Heart left ventricle (tissue), 16 donors: ENCODE results near the gene PTPN7. TPM values are rescaled to one million over a fixed set of nuclear protein-coding genes. Genes with fewer than 3 reads are reported as not detected.
"Not testable (repeated sequence)": the region's sequence is repeated elsewhere in the genome, so short reads cannot be mapped to it uniquely, and the experiment has no call there.

Experiments
- ATAC-seq, 4 donors: fragments of 200-7000 bp; cut with Tn5 transposase; one replicate each; pipeline ENCODE4 v1.9.1; 2020 to 2022; ENCODE audit warnings: moderate library complexity in 4 of 4, mild to moderate bottlenecking in 3 of 4, moderate number of reproducible peaks in 1 of 4
- DNase-seq, 5 donors: peaks; one replicate each; pipeline ENCODE4 v3.0.0-alpha.2; 2020
- H3K27ac ChIP-seq, 12 donors: fragments of 200-600 bp; sonication (generic) in 4 of 12; one replicate each; pipeline versions ENCODE4 v1.5.0 to v1.8.0; 2016 to 2022; ENCODE audit warnings: mild to moderate bottlenecking in 2 of 12
- H3K27me3 ChIP-seq, 9 donors: fragments of 200-600 bp; sonication (generic) in 2 of 9; one replicate each; pipeline versions ENCODE4 v1.5.1 to v1.8.0; 2016 to 2022; ENCODE audit warnings: mild to moderate bottlenecking in 3 of 9
- H3K36me3 ChIP-seq, 9 donors: fragments of 200-600 bp; sonication (generic) in 2 of 9; one replicate each; pipeline versions ENCODE4 v1.5.0 to v1.8.0; 2018 to 2022; ENCODE audit warnings: mild to moderate bottlenecking in 2 of 9
- H3K4me1 ChIP-seq, 12 donors: fragments of 200-600 bp; sonication (generic) in 4 of 12; one replicate each; pipeline versions ENCODE4 v1.5.0 to v1.8.0; 2016 to 2022; ENCODE audit warnings: mild to moderate bottlenecking in 3 of 12
- H3K4me3 ChIP-seq, 12 donors: fragments of 200-600 bp; sonication (generic) in 4 of 12; one replicate each; pipeline versions ENCODE4 v1.5.0 to v1.8.0; 2017 to 2022; ENCODE audit warnings: mild to moderate bottlenecking in 9 of 12, moderate library complexity in 4 of 12
- H3K9me3 ChIP-seq, 12 donors: fragments of 200-600 bp; sonication (generic) in 4 of 12; one replicate each; pipeline versions ENCODE4 v1.5.0 to v1.8.0; 2016 to 2022; ENCODE audit warnings: mild to moderate bottlenecking in 1 of 12
- CTCF ChIP-seq, 12 donors: fragments of 200-600 bp; sonication (generic) in 4 of 12; IDR thresholded peaks; one replicate each; pipeline versions ENCODE4 v1.5.0 to v1.8.0; 2018 to 2022; ENCODE audit warnings: antibody characterized with exemption in 12 of 12, mild to moderate bottlenecking in 5 of 12
- POLR2A ChIP-seq, 2 donors: fragments of 450-650 bp; IDR thresholded peaks; one replicate each; pipeline ENCODE4 v1.6.1; 2017; ENCODE audit warnings: antibody characterized with exemption in 2 of 2, mild to moderate bottlenecking in 2 of 2, moderate library complexity in 2 of 2
- WGBS, 4 donors: extraction: QIAGEN DNeasy Blood & Tissue Kit in 2 of 4; methylation state at CpG; one replicate each; pipeline versions ENCODE4 v1.1.5 to v1.1.7; 2013 to 2018; 5-methylcytosine and 5-hydroxymethylcytosine counted together
- intact Hi-C, 10 donors: fragments of 100-400 bp; cut with DNase I; formaldehyde crosslinking; loops; one replicate each; pipeline versions ENCODE4 v1.11.1 to v1.14.2; 2022
- polyA plus RNA-seq, 2 donors: library from polyadenylated mRNA; stranded (reverse); fragments of 200-250 nt; gene quantifications; one replicate each; pipeline ENCODE4 v1.2.3, GENCODE V29; 2013
- total RNA-seq, 9 donors: library from RNA; depleted of rRNA in 2 of 9; stranded (reverse); fragments of >200 nt in 2 of 9; fragmentation: NEBNext Ultra II Directional in 3 of 9; extraction: Animal tissue kit (Norgen Biotek cat#: 25700) in 3 of 9; gene quantifications; one replicate each; pipeline versions ENCODE4 v1.1.0 to v1.2.4, GENCODE V29; 2016 to 2023
- donor health status: ischemic (EF 13 %, LVEDD 7.1; RV severe dilation, severe dysfunction).
- donor health status: healthy with polysubstance abuse.
- donor health status: DM: no; HTN: yes; CAD: no.
- donor health status: DM: no; HTN: no; CAD: no.
- donor health status: ischemic (EF 25% LVEDD 6.9; RV normal size, moderate dysfunction).
- donor health status: ischemic (EF 25% LVEDD 5.7; RV mildly dilated, moderate dysfunction).
- donor health status: healthy.
- donor health status: DM: yes; HTN: yes; CAD: no.
- donor health status: ischemic (EF 35%, LVEDD 5.7; RV mildly dilated, moderate dysfunction).
- donor health status: nonischemic (EF 11% LVEDD 7.7; RV severe dilation, severe dysfunction).
- donor health status: DM: yes; HTN: yes; CAD: no.
- donor health status: PGD.
- donor health status: ischemic (EF 29% LVEDD 5.4; RV normal size, mild dysfunction).
- donor health status: nonischemic (EF 23%, LVEDD 6.1; RV moderate dilation, normal function).

Gene PTPN7
- total and polyA plus RNA-seq, 11 donors = 0.19 to 10.3 (median 0.55) TPM; not detected in 1

DNA sequence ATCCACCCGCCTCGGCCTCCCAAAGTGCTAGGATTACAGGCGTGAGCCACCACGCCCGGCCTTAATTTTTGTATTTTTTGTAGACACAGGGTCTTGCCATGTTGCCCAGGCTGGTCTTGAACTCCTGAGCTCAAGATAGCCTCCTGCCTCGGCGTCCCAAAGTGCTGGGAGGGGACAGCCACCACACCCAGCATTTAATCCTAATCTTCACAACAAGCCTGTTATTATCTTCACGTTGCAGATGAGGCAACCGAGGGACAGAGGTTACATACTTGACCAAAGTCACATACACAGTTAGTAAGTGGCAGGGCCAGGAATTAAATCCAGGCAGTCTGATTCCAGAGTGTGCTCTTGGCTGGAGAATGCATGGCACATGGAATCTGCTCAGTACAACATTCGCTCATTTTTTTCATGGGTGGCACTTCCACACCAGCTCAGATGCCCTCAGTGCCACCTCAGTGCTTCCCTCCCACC lies 42.5 kb downstream of the PTPN7 start:
- H3K27me3 ChIP-seq = peaks cover 0 to 2% (median 0%) of the 10 kb centered on the region in 9 donors
- H3K4me3 ChIP-seq = no peak overlapping the region
- peak overlapping the region in 1 of 12 donors; percentile 11 for H3K27ac ChIP-seq
- ATAC-seq = peak in 3 of 4 donors; percentile 28 to 48 (median 45)
- intact Hi-C loops = loop anchor here in 9 of 10 donors (2.0 to 10.0 kb wide), 5 partner anchors 107 to 223 kb away; partner anchors contain the start of gene ELF3 (in 1 of the 9)
- no peaks in the 10 kb centered on the region for H3K36me3 ChIP-seq
- no peak for TF ChIP-seq CTCF (IDR thresholded peaks at IDR 0.05)
- no peak for TF ChIP-seq POLR2A (IDR thresholded peaks at IDR 0.05)
- WGBS, 4 donors = 65 to 77% (median 68%) methylated on average over 10 of the region's 10 CpGs
- DNase-seq = no peak
- H3K4me1 ChIP-seq = peaks cover 0 to 21% (median 12%) of the 10 kb centered on the region in 12 donors
- H3K9me3 ChIP-seq = no peaks in the 10 kb centered on the region

- intact Hi-C loops = loop anchor here in 3 of 10 donors (2.0 to 10.0 kb wide), 3 partner anchors 109 to 221 kb away; no protein-coding TSS in a partner anchor
- H3K9me3 ChIP-seq = no peaks in the 10 kb centered on the region
- DNase-seq (no peak), ATAC-seq (no peak)
- H3K4me3 ChIP-seq = no peak overlapping the region
- H3K27me3 ChIP-seq = no peaks in the 10 kb centered on the region
- peaks cover 0 to 22% (median 12%) of the 10 kb centered on the region in 12 donors for H3K4me1 ChIP-seq
- H3K36me3 ChIP-seq = no peaks in the 10 kb centered on the region
- no peak for TF ChIP-seq CTCF (IDR thresholded peaks at IDR 0.05)
- TF ChIP-seq POLR2A (IDR thresholded peaks at IDR 0.05) = no peak
- 92 to 97% (median 93%) methylated on average over 8 of the region's 8 CpGs for WGBS, 4 donors
- H3K27ac ChIP-seq = no peak overlapping the region
Measured at GRCh38 chr1:202116287-202116686, 44.1 kb downstream of the PTPN7 start.

DNA sequence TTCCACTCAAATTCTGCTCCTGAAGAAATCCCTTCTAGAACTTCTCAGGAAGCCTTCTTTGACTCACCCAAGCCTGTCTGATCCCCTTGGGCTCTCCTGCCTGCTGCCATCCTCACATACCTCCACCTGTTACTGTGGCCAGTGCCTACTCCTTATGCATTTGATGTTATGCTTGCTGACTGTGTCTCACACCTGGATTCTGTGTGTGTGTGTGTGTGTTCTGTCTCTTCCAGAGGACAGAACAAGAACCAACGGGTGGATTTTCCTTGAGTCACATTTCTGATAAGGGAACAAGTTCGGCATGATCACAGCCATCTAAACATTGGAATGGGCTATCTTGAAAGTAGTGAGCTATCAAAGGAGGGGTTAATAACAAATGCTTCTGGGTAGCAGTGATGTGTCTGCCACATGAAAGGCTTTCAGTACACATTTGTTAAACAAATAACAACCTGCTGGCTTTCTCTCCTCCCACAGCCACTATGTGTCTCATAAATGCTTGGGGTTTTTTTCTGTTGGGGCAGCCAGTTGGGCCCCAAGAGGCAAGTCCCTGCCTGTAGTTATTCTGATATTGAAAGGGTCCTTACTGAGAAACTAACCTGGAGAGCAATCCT lies 46.6 kb downstream of the PTPN7 start:
- Histone ChIP-seq H3K9me3 (no peaks in the 10 kb centered on the region), H3K4me3 (no peak overlapping the region), H3K27me3 (no peaks in the 10 kb centered on the region), H3K36me3 (no peaks in the 10 kb centered on the region), H3K27ac (peak overlapping the region; percentile 27 to 88 (median 71)), H3K4me1 (peaks cover 0 to 26% (median 17%) of the 10 kb centered on the region in 12 donors)
- no peak for DNase-seq
- ATAC-seq = no peak
- TF ChIP-seq POLR2A (IDR thresholded peaks at IDR 0.05) = no peak
- TF ChIP-seq CTCF (IDR thresholded peaks at IDR 0.05) = no peak
- 30 to 36% (median 34%) methylated on average over 2 of the region's 2 CpGs for WGBS, 4 donors
- intact Hi-C loops = loop anchor here in 1 of 10 donors (10.0 kb wide), 1 partner anchor 219 kb away; no protein-coding TSS in a partner anchor

DNA sequence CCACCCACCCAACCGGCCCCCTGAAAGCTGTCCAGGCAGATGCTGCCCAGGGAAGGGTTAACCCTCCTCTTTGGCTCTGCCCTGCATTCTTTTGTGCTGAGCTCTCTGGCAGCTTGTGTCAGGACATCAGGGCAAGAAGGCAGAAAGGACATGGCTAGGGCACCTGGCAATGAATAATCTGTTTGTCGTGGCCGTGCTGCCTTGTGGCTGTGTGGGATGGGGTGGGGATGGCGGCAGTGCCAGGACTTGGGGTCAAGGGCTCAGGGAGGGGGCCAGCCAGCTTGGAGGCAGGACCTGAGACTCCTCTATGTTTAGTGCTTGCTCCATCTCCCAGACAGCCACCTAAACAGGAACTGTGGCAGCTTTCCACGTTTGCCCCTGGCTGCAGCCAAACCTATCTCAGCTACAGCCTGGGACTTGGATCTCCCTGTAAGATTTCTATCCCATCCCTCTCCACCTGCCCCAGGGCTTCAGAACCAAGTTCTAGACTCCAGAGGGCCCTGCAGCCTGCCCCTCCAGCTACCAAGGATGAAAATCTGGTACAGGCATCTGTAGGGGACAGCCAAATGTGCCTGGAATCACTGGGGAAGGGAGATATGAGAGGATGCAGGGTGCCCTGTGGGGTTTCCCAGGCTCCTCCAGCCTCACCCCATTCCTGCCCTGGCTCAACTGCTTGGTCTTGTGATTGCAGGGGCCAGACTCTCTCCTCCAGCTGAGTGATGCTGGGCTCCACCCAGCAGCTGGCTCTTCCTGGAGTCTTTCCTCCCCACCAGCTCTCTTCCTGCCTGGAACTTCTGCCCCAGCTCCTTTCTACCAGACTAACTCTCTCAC lies 47.3 kb downstream of the PTPN7 start:
- ATAC-seq (peak; percentile 78 to 79 (median 78)), DNase-seq (peak in 4 of 5 donors; percentile 59 to 84 (median 62))
- no peak overlapping the region for H3K4me3 ChIP-seq
- TF ChIP-seq POLR2A (IDR thresholded peaks at IDR 0.05) (no peak), CTCF (IDR thresholded peaks at IDR 0.05) (no peak)
- H3K27me3 ChIP-seq = no peaks in the 10 kb centered on the region
- intact Hi-C loops = loop anchor here in 1 of 10 donors (10.0 kb wide), 1 partner anchor 218 kb away; no protein-coding TSS in a partner anchor
- no peaks in the 10 kb centered on the region for H3K36me3 ChIP-seq
- peak overlapping the region; percentile 27 to 88 (median 71) for H3K27ac ChIP-seq
- no peaks in the 10 kb centered on the region for H3K9me3 ChIP-seq
- WGBS, 4 donors = 7 to 17% (median 14%) methylated on average over 4 to 5 of the region's 5 CpGs
- peaks cover 0 to 31% (median 19%) of the 10 kb centered on the region in 12 donors for H3K4me1 ChIP-seq

DNA sequence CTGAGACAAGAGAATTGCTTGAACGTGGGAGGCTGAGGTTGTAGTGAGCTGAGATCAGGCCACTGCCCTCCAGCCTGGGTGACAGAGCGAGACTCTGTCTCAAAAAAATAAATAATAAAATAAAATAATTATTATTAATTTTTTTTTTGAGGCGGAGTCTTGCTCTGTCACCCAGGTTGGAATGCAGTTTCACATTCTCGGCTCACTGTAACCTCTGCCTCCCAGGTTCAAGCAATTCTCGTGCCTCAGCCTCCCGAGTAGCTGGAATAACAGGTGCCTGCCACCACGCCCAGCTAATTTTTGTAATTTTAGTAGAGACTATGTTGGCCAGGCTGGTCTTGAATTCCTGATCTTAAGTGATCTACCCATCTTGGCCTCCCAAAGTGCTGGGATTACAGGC lies 48.8 kb downstream of the PTPN7 start:
- ATAC-seq, H3K9me3 ChIP-seq, H3K4me3 ChIP-seq, H3K36me3 ChIP-seq, DNase-seq, H3K27me3 ChIP-seq: not testable (repeated sequence)
- intact Hi-C loops = loop anchor here in 1 of 10 donors (10.0 kb wide), 1 partner anchor 217 kb away; no protein-coding TSS in a partner anchor
- peaks cover 0 to 43% (median 22%) of the 10 kb centered on the region in 12 donors for H3K4me1 ChIP-seq
- peak overlapping the region in 8 of 12 donors; percentile 34 to 88 (median 76) for H3K27ac ChIP-seq
- 90 to 94% (median 92%) methylated on average over 7 of the region's 7 CpGs for WGBS, 4 donors
